ENCODE results near the gene NABP2.

DNA sequence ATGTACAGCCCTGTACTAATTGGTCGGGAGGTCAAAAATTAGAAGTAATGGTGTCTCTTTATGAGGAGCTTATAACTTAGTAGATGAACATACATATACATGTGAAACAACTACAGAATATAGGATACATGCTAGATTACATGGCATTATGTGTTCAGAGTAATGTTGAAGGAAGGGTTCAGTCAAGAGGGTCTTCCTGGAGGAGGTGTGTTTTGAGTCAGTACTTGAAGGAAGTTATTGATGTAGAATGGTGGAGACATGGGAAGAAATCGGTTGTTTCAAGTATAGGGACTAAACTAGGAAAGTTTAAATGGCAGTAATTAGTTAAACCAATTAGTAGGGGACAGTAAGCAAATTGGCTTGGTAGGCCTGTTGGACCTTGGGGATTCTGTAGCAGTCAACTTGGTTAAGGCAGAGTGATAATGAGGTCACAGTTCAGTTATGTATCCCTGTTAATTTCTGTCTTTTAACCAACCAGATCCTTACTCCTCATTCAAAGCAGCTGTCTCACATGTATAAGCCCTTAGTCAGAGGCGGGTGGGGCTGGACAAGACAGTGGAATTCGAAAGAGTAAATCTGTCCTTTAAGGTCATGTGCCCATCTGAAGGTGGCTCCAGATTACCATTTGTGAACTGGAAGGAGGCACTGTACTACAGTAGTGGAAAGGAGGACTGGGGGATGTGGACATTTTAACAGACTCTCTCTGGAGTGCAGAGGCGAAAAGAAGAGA lies 37.5 kb downstream of the NABP2 start:
- TF ChIP-seq CTCF (IDR thresholded peaks at IDR 0.05 in 4 of 5, conservative IDR thresholded peaks at IDR 0.05 in 1 of 5) (no peak), POLR2A (IDR thresholded peaks at IDR 0.05) (no peak)

Data from gastrocnemius medialis (tissue), 4 donors.